SK-N-SH (cell line): Measurements from ENCODE around the gene PPTC7. TPM values are rescaled to one million over a fixed set of nuclear protein-coding genes. Genes with fewer than 3 reads are reported as not detected.
"Not testable (repeated sequence)": the region's sequence is repeated elsewhere in the genome, so short reads cannot be mapped to it uniquely, and the experiment has no call there.

ENCODE experiments used
- CTCF ChIA-PET: fragments of 300-600, 350-600 bp; formaldehyde crosslinking; extraction: SDS; loops from one replicate; lab custom pipeline; 2021; lab: Yijun Ruan, JAX
- POLR2A ChIA-PET: fragments of 350-600 bp; sonication (Branson Sonifier 250); formaldehyde crosslinking; extraction: SDS; loops from one replicate; lab custom pipeline; 2020; ENCODE audit warnings: antibody characterized with exemption, inconsistent platforms; lab: Yijun Ruan, JAX
- DNase-seq: peaks from one replicate; pipeline ENCODE4 v3.0.0; 2012
- H2AFZ ChIP-seq: fragments of 200-600 bp; sonication (generic); 2 replicates; pipeline ENCODE4 v1.8.1; 2016; ENCODE audit warnings: antibody characterized with exemption, mild to moderate bottlenecking, low read depth
- H3F3A ChIP-seq: fragments of 200-600 bp; sonication (generic); replicated peaks from 2 replicates; pipeline ENCODE3; 2016; ENCODE audit warnings: antibody characterized with exemption, mild to moderate bottlenecking; ENCODE audit not compliant: insufficient read depth
- H3K27ac ChIP-seq, 2 experiments: fragments of 200-500 bp in 1 of 2; fragments of 200-600 bp in 1 of 2; sonication (Bioruptor generic) in 1 of 2; sonication (generic), shearing (Covaris generic) in 1 of 2; 2 replicates each; pipeline versions ENCODE4 v1.5.1 to v1.6.1; 2014 to 2016; ENCODE audit warnings: low read depth in 2 of 2, inconsistent platforms in 1 of 2, low read length in 1 of 2, mild to moderate bottlenecking in 1 of 2, mixed read lengths in 1 of 2
- H3K27me3 ChIP-seq: fragments of 200-600 bp; sonication (generic), shearing (Covaris generic); 2 replicates; pipeline ENCODE4 v1.6.1; 2016; ENCODE audit warnings: mixed run types; ENCODE audit not compliant: insufficient read depth
- H3K36me3 ChIP-seq, 2 experiments: fragments of 200-500 bp in 1 of 2; fragments of 200-600 bp in 1 of 2; sonication (Bioruptor generic) in 1 of 2; sonication (generic) in 1 of 2; replicated peaks in 1 of 2; 2 replicates each; pipeline versions ENCODE3 to v1.5.1; 2014 to 2016; ENCODE audit warnings: low read length in 1 of 2, mild to moderate bottlenecking in 1 of 2; ENCODE audit not compliant: insufficient read depth in 2 of 2, control insufficient read depth in 1 of 2
- H3K4me1 ChIP-seq, 2 experiments: fragments of 200-500 bp in 1 of 2; fragments of 200-600 bp in 1 of 2; sonication (Bioruptor generic) in 1 of 2; sonication (generic), shearing (Covaris generic) in 1 of 2; 2 replicates each; pipeline versions ENCODE4 v1.5.1 to v1.6.1; 2014 to 2016; ENCODE audit warnings: low read depth in 1 of 2, low read length in 1 of 2, mixed run types in 1 of 2; ENCODE audit not compliant: insufficient read depth in 2 of 2, control insufficient read depth in 1 of 2
- H3K4me2 ChIP-seq: fragments of 200-600 bp; sonication (generic), shearing (Covaris generic); 2 replicates; pipeline ENCODE4 v1.6.1; 2017; ENCODE audit warnings: mixed run types
- H3K4me3 ChIP-seq, 2 experiments: fragments of 200-500 bp in 1 of 2; fragments of 200-600 bp in 1 of 2; sonication (Bioruptor generic) in 1 of 2; sonication (generic), shearing (Covaris generic) in 1 of 2; 2 replicates each; pipeline versions ENCODE4 v1.5.1 to v1.8.1; 2014 to 2016; ENCODE audit warnings: low read depth in 2 of 2, inconsistent platforms in 1 of 2, low read length in 1 of 2, mild to moderate bottlenecking in 1 of 2, mixed read lengths in 1 of 2, moderate library complexity in 1 of 2
- H3K79me2 ChIP-seq: fragments of 200-600 bp; sonication (generic); 2 replicates; pipeline ENCODE4 v1.8.1; 2017; ENCODE audit warnings: mild to moderate bottlenecking; ENCODE audit not compliant: insufficient read depth
- H3K9ac ChIP-seq: fragments of 200-600 bp; sonication (generic); 2 replicates; pipeline ENCODE4 v1.6.1; 2017; ENCODE audit warnings: mixed run types
- H3K9me2 ChIP-seq: fragments of 200-600 bp; sonication (generic); 2 replicates; pipeline ENCODE4 v1.6.1; 2017; ENCODE audit warnings: mixed run types
- H3K9me3 ChIP-seq: fragments of 200-600 bp; sonication (generic); 2 replicates; pipeline ENCODE4 v1.6.1; 2017; ENCODE audit warnings: mixed run types, mild to moderate bottlenecking, moderate library complexity
- H4K20me1 ChIP-seq: fragments of 200-600 bp; sonication (generic); 2 replicates; pipeline ENCODE4 v1.6.1; 2017; ENCODE audit warnings: mild to moderate bottlenecking, mixed run types; ENCODE audit not compliant: insufficient read depth
- EP300 ChIP-seq, 2 experiments: IDR thresholded peaks; 2 replicates each; pipeline versions ENCODE4 v1.4.0 to v1.6.1; 2012; ENCODE audit warnings: borderline replicate concordance in 1 of 2, low read depth in 1 of 2, low read length in 1 of 2
- EZH2phosphoT487 ChIP-seq: fragments of 200-600 bp; sonication (generic); IDR thresholded peaks from 2 replicates; pipeline ENCODE4 v1.6.1; 2017; ENCODE audit warnings: low read depth, mixed run types, mild to moderate bottlenecking, antibody characterized with exemption, moderate library complexity, borderline replicate concordance
- FOSL2 ChIP-seq: IDR thresholded peaks from 2 replicates; pipeline ENCODE4 v1.4.0; 2012; ENCODE audit warnings: low read depth, mild to moderate bottlenecking, moderate library complexity, borderline replicate concordance
- FOXM1 ChIP-seq: IDR thresholded peaks from 2 replicates; pipeline ENCODE4 v1.4.0; 2012; ENCODE audit warnings: low read depth, mild to moderate bottlenecking
- GABPA ChIP-seq: IDR thresholded peaks from 2 replicates; pipeline ENCODE4 v1.4.0; 2012; ENCODE audit warnings: low read depth, mild to moderate bottlenecking
- GATA2 ChIP-seq: sonication (generic); formaldehyde crosslinking; IDR thresholded peaks from 2 replicates; pipeline ENCODE4 v1.5.0; 2020; ENCODE audit warnings: mild to moderate bottlenecking, missing genetic modification reagents
- JUND ChIP-seq: IDR thresholded peaks from 2 replicates; pipeline ENCODE4 v1.4.0; 2012
- MXI1 ChIP-seq: IDR thresholded peaks from 2 replicates; pipeline ENCODE4 v1.6.1; 2012; ENCODE audit warnings: mild to moderate bottlenecking, low read depth, low read length, improper control_type of control experiment
- NRF1 ChIP-seq: IDR thresholded peaks from 2 replicates; pipeline ENCODE4 v1.6.1; 2012; ENCODE audit warnings: low read depth, mild to moderate bottlenecking, low read length
- RAD21 ChIP-seq: IDR thresholded peaks from 2 replicates; pipeline ENCODE4 v1.6.1; 2012; ENCODE audit warnings: mild to moderate bottlenecking, low read length
- SMC3 ChIP-seq: IDR thresholded peaks from 2 replicates; pipeline ENCODE4 v1.6.1; 2012; ENCODE audit warnings: low read depth, low read length, improper control_type of control experiment
- TAF1 ChIP-seq: IDR thresholded peaks from 2 replicates; pipeline ENCODE4 v1.6.1; 2012; ENCODE audit warnings: low read depth, mild to moderate bottlenecking, low read length, moderate library complexity, borderline replicate concordance
- TCF12 ChIP-seq: IDR thresholded peaks from 2 replicates; pipeline ENCODE4 v1.4.0; 2012
- TEAD4 ChIP-seq: IDR thresholded peaks from 2 replicates; pipeline ENCODE4 v1.4.0; 2012; ENCODE audit warnings: mild to moderate bottlenecking, borderline replicate concordance; ENCODE audit not compliant: insufficient read depth
- USF1 ChIP-seq: IDR thresholded peaks from 2 replicates; pipeline ENCODE4 v1.4.0; 2012; ENCODE audit warnings: low read depth, borderline replicate concordance
- YY1 ChIP-seq: IDR thresholded peaks from 2 replicates; pipeline ENCODE4 v1.4.0; 2012; ENCODE audit warnings: low read depth, mild to moderate bottlenecking
- WGBS: methylation state at CpG from one replicate; pipeline ENCODE4 v1.1.6; 2017; ENCODE audit warnings: low lambda C conversion rate; 5-methylcytosine and 5-hydroxymethylcytosine counted together
- polyA plus RNA-seq, 3 experiments: library from polyadenylated mRNA; depleted of rRNA; stranded (reverse); fragments of >200 nt; gene quantifications; 2 replicates each; pipeline ENCODE4 v1.2.3, GENCODE V29; 2012

The PPTC7 gene
- polyA plus RNA-seq, 1 of the 3 experiments (the other 2 are of a cell fraction): 9.6 TPM

- H4K20me1 ChIP-seq: peaks cover 41% of the 10 kb centered on the region
- H3K79me2 ChIP-seq: peaks cover 100% of the 10 kb centered on the region
- H3K4me2 ChIP-seq: no peak overlapping the region
- H3K27me3 ChIP-seq: no peaks in the 10 kb centered on the region
- no peak overlapping the region for H3K9ac ChIP-seq
- H3K4me3 ChIP-seq: no peak overlapping the region
- TF ChIP-seq YY1: no peak
- no peak for TF ChIP-seq MXI1
- TF ChIP-seq GABPA: no peak
- no peak for TF ChIP-seq TAF1
- TF ChIP-seq TCF12: no peak
- no peak for TF ChIP-seq NRF1
- TF ChIP-seq TEAD4: no peak
- TF ChIP-seq USF1: no peak
- no peak for TF ChIP-seq FOXM1
- TF ChIP-seq SMC3: no peak
- H3K36me3 ChIP-seq: peaks cover 0 to 3% of the 10 kb centered on the region in 2 experiments
- ChIA-PET CTCF (interaction anchor here (0.9 to 1.4 kb wide), 3 partner anchors 25 to 317 kb away, joined by 3 read pairs; no protein-coding TSS in a partner anchor), POLR2A (no interaction called here)
- H3K27ac ChIP-seq: no peak overlapping the region
- no peaks in the 10 kb centered on the region for H3K9me2 ChIP-seq
- H3K9me3 ChIP-seq: 0 out of 2 replicates have a peak, but pooled peaks cover 10% of the 10 kb centered on the region
- WGBS: 98% methylated on average over 2 of the region's 2 CpGs
- H3K4me1 ChIP-seq: peaks cover 0 to 23% of the 10 kb centered on the region in 2 experiments; a peak in 2 of 4 replicates
- H3F3A ChIP-seq: peaks cover 29% of the 10 kb centered on the region
- no peak for DNase-seq
- H2AFZ ChIP-seq: no peak overlapping the region
Measured at GRCh38 chr12:110576504-110576903, 6.6 kb downstream of the PPTC7 start.

GRCh38 chr12:110575326-110575725 is 7.8 kb downstream of the PPTC7 start:
- no peak overlapping the region for H3K4me2 ChIP-seq
- H2AFZ ChIP-seq: no peak overlapping the region
- peaks cover 30% of the 10 kb centered on the region; the same call in 1 of the 2 replicates for H4K20me1 ChIP-seq
- no peaks in the 10 kb centered on the region for H3K9me2 ChIP-seq
- H3K27me3 ChIP-seq: no peaks in the 10 kb centered on the region
- ChIA-PET CTCF (interaction anchor here (0.7 to 1.4 kb wide), 4 partner anchors 9 to 24 kb away, joined by 3 read pairs; no protein-coding TSS in a partner anchor), POLR2A (no interaction called here)
- no peak overlapping the region for H3K4me3 ChIP-seq
- no peak for DNase-seq
- no peak for TF ChIP-seq RAD21
- TF ChIP-seq FOSL2: no peak
- TF ChIP-seq JUND: no peak
- TF ChIP-seq EZH2phosphoT487: no peak
- TF ChIP-seq EP300 (IDR thresholded peaks at IDR 0.05; ENCODE audit: borderline replicate concordance in 1 of 2, low read depth in 1 of 2, low read length in 1 of 2): no peak
- no peak for TF ChIP-seq SMC3
- no peak for TF ChIP-seq TAF1
- no peak for TF ChIP-seq GATA2 (CRISPR knock-in tag)
- 0 out of 2 replicates have a peak, but pooled peaks cover 11% of the 10 kb centered on the region for H3K9me3 ChIP-seq
- peaks cover 29% of the 10 kb centered on the region for H3F3A ChIP-seq
- H3K36me3 ChIP-seq: peaks cover 0 to 4% of the 10 kb centered on the region in 2 experiments
- peaks cover 0 to 23% of the 10 kb centered on the region in 2 experiments; a peak in 1 of 4 replicates for H3K4me1 ChIP-seq
- peaks cover 91% of the 10 kb centered on the region for H3K79me2 ChIP-seq
- no peak overlapping the region for H3K9ac ChIP-seq
- no peak overlapping the region for H3K27ac ChIP-seq
- 56% methylated on average over 1 of the region's 1 CpG for WGBS

- H2AFZ ChIP-seq, H3K4me2 ChIP-seq, POLR2A ChIA-PET, DNase-seq, H3K9me2 ChIP-seq, H3K27ac ChIP-seq, H3K9ac ChIP-seq, H3K4me3 ChIP-seq, H3K27me3 ChIP-seq, H3K36me3 ChIP-seq: not testable (repeated sequence)
- peaks cover 29% of the 10 kb centered on the region for H3F3A ChIP-seq
- CTCF ChIA-PET: interaction anchor here (0.7 to 1.4 kb wide), 3 partner anchors 9 to 20 kb away, joined by 3 read pairs; no protein-coding TSS in a partner anchor
- H3K79me2 ChIP-seq: peaks cover 88% of the 10 kb centered on the region
- peaks cover 27% of the 10 kb centered on the region; the same call in 1 of the 2 replicates for H4K20me1 ChIP-seq
- 94% methylated on average over 10 of the region's 10 CpGs for WGBS
- peaks cover 11% of the 10 kb centered on the region; the same call in 1 of the 2 replicates for H3K9me3 ChIP-seq
- H3K4me1 ChIP-seq: peaks cover 0 to 23% of the 10 kb centered on the region in 2 experiments; a peak in 1 of 4 replicates
Measured at GRCh38 chr12:110574717-110575230, 8.3 kb downstream of the PPTC7 start.
